ENCODE results near the gene PTCSC3. TPM values are rescaled to one million over a fixed set of nuclear protein-coding genes. Genes with fewer than 3 reads are reported as not detected.

Gene PTCSC3
- polyA plus RNA-seq, 3 donors: not detected

GRCh38 chr14:36198378-36198777, 21.9 kb upstream of the PTCSC3 start:
- Histone ChIP-seq H3K79me2 (ENCODE audit: insufficient read depth, low read length) (no peaks in the 10 kb centered on the region), H3K27ac (ENCODE audit: low read depth in 1 of 2, low read length in 2 of 2) (no peak overlapping the region), H3K9ac (ENCODE audit: insufficient read depth, low read length, poor library complexity, severe bottlenecking) (no peak overlapping the region), H4K20me1 (ENCODE audit: insufficient read depth, low read length) (no peaks in the 10 kb centered on the region), H3K9me3 (replicated peaks in 1 of 2; ENCODE audit: control insufficient read depth in 1 of 2, insufficient read depth in 1 of 2, low read length in 2 of 2) (no peaks in the 10 kb centered on the region), H2AFZ (ENCODE audit: insufficient read depth, low read depth, low read length, poor library complexity, severe bottlenecking) (no peak overlapping the region), H3K4me2 (replicated peaks; ENCODE audit: extremely low read depth, low read length, poor library complexity, severe bottlenecking) (no peak overlapping the region), H3K36me3 (replicated peaks in 1 of 2; ENCODE audit: control insufficient read depth in 1 of 2, insufficient read depth in 2 of 2, low read length in 2 of 2) (no peaks in the 10 kb centered on the region), H3K27me3 (ENCODE audit: control insufficient read depth in 2 of 2, insufficient read depth in 2 of 2, low read length in 2 of 2) (no peaks in the 10 kb centered on the region), H3K4me1 (ENCODE audit: control insufficient read depth in 1 of 2, insufficient read depth in 2 of 2, low read length in 2 of 2) (no peaks in the 10 kb centered on the region), H3K4me3 (replicated peaks in 1 of 3; ENCODE audit: low read depth in 2 of 3, low read length in 3 of 3) (no peak overlapping the region)
- WGBS (ENCODE audit: insufficient coverage): no CpG with 5 or more reads among the region's 1 CpG
- no peak for TF ChIP-seq CTCF (IDR thresholded peaks at IDR 0.05)
- DNase-seq: no peak
- Mint-ChIP-seq H3K36me3 (no peaks in the 10 kb centered on the region), H3K27ac (no peak overlapping the region), H3K4me3 (no peak overlapping the region), H3K9me3 (peaks cover 0 to 2% (median 0%) of the 10 kb centered on the region in 7 donors), H3K4me1 (no peaks in the 10 kb centered on the region), H3K27me3 (ENCODE audit: low read depth in 3 of 3) (peaks cover 0 to 4% (median 3%) of the 10 kb centered on the region in 3 donors)
- intact Hi-C loops (cut with micrococcal nuclease): no loop called here

- Mint-ChIP-seq H3K27ac (no peak overlapping the region), H3K27me3 (ENCODE audit: low read depth in 3 of 3) (peaks cover 3 to 5% (median 3%) of the 10 kb centered on the region in 3 donors), H3K4me1 (no peaks in the 10 kb centered on the region), H3K4me3 (no peak overlapping the region), H3K9me3 (peaks cover 0 to 3% (median 0%) of the 10 kb centered on the region in 7 donors), H3K36me3 (no peaks in the 10 kb centered on the region)
- no peak overlapping the region for H2AFZ ChIP-seq (ENCODE audit: insufficient read depth, low read depth, low read length, poor library complexity, severe bottlenecking)
- no peaks in the 10 kb centered on the region for H3K9me3 ChIP-seq (replicated peaks in 1 of 2; ENCODE audit: control insufficient read depth in 1 of 2, insufficient read depth in 1 of 2, low read length in 2 of 2)
- H3K79me2 ChIP-seq (ENCODE audit: insufficient read depth, low read length): no peaks in the 10 kb centered on the region
- H4K20me1 ChIP-seq (ENCODE audit: insufficient read depth, low read length): no peaks in the 10 kb centered on the region
- no peak for TF ChIP-seq CTCF (IDR thresholded peaks at IDR 0.05)
- H3K9ac ChIP-seq (ENCODE audit: insufficient read depth, low read length, poor library complexity, severe bottlenecking): no peak overlapping the region
- intact Hi-C loops (cut with micrococcal nuclease): no loop called here
- H3K4me1 ChIP-seq (ENCODE audit: control insufficient read depth in 1 of 2, insufficient read depth in 2 of 2, low read length in 2 of 2): no peaks in the 10 kb centered on the region
- H3K27me3 ChIP-seq (ENCODE audit: control insufficient read depth in 2 of 2, insufficient read depth in 2 of 2, low read length in 2 of 2): no peaks in the 10 kb centered on the region
- no peak overlapping the region for H3K4me3 ChIP-seq (replicated peaks in 1 of 3; ENCODE audit: low read depth in 2 of 3, low read length in 3 of 3)
- H3K4me2 ChIP-seq (replicated peaks; ENCODE audit: extremely low read depth, low read length, poor library complexity, severe bottlenecking): no peak overlapping the region
- WGBS (ENCODE audit: insufficient coverage): 63% methylated on average over 2 of the region's 4 CpGs
- H3K27ac ChIP-seq (ENCODE audit: low read depth in 1 of 2, low read length in 2 of 2): no peak overlapping the region
- DNase-seq: no peak
- no peaks in the 10 kb centered on the region for H3K36me3 ChIP-seq (replicated peaks in 1 of 2; ENCODE audit: control insufficient read depth in 1 of 2, insufficient read depth in 2 of 2, low read length in 2 of 2)
Observed at GRCh38 chr14:36194663-36195062, 18.1 kb upstream of the PTCSC3 start.
